ENCODE results near the gene PACC1. TPM values are rescaled to one million over a fixed set of nuclear protein-coding genes. Genes with fewer than 3 reads are reported as not detected.

PACC1 gene
- total RNA-seq, 4 donors from 2014 or later = 2.2 to 5.0 (median 3.7) TPM

DNA sequence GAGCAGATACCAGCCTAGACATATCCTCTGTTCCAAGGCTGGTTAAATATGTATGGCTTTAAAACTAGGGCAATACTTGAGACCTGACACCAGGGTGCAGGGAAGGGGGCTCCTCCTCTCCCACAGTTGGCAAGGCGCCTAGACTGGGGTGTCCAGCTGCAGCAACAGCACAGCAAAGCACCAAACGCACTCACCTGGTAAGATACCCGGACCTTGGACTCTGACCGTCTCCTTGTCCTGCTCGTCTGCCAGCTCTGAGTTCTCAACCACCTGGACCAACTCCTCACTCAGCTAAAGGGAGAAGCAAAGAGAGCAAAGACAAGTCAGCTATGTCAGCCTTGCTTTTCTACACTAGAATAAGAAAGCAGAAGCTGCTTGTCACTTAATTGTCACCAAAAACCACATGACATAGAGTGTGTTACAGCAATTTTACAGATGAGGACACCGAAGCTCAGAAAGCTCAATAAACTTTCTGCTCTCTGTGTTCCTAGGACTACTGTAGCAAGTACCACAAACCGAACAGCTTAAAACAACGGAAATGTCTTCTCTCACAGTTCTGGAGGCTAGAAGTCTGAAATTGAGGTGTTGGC, 4.4 kb downstream of the PACC1 start:
- intact Hi-C loops (cut with DNase I) = no loop called here
- Histone ChIP-seq H3K4me1 (peaks cover 5 to 21% (median 17%) of the 10 kb centered on the region in 4 donors), H3K9me3 (no peaks in the 10 kb centered on the region), H3K27ac (replicated peaks in 1 of 4) (no peak overlapping the region), H3K27me3 (no peaks in the 10 kb centered on the region), H3K4me3 (no peak overlapping the region), H3K36me3 (peaks cover 0 to 55% (median 38%) of the 10 kb centered on the region in 4 donors)
- 92% methylated on average over 8 of the region's 8 CpGs for WGBS
- DNase-seq (ENCODE audit: extremely low spot score) = no peak
- TF ChIP-seq EP300 (IDR thresholded peaks at IDR 0.05) (no peak), POLR2AphosphoS5 (IDR thresholded peaks at IDR 0.05) (no peak), POLR2A (IDR thresholded peaks at IDR 0.05; ENCODE audit: low read depth) (no peak)
- TF ChIP-seq, protein P1, sequence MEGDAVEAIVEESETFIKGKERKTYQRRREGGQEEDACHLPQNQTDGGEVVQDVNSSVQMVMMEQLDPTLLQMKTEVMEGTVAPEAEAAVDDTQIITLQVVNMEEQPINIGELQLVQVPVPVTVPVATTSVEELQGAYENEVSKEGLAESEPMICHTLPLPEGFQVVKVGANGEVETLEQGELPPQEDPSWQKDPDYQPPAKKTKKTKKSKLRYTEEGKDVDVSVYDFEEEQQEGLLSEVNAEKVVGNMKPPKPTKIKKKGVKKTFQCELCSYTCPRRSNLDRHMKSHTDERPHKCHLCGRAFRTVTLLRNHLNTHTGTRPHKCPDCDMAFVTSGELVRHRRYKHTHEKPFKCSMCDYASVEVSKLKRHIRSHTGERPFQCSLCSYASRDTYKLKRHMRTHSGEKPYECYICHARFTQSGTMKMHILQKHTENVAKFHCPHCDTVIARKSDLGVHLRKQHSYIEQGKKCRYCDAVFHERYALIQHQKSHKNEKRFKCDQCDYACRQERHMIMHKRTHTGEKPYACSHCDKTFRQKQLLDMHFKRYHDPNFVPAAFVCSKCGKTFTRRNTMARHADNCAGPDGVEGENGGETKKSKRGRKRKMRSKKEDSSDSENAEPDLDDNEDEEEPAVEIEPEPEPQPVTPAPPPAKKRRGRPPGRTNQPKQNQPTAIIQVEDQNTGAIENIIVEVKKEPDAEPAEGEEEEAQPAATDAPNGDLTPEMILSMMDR (IDR thresholded peaks at IDR 0.05) = no peak

DNA sequence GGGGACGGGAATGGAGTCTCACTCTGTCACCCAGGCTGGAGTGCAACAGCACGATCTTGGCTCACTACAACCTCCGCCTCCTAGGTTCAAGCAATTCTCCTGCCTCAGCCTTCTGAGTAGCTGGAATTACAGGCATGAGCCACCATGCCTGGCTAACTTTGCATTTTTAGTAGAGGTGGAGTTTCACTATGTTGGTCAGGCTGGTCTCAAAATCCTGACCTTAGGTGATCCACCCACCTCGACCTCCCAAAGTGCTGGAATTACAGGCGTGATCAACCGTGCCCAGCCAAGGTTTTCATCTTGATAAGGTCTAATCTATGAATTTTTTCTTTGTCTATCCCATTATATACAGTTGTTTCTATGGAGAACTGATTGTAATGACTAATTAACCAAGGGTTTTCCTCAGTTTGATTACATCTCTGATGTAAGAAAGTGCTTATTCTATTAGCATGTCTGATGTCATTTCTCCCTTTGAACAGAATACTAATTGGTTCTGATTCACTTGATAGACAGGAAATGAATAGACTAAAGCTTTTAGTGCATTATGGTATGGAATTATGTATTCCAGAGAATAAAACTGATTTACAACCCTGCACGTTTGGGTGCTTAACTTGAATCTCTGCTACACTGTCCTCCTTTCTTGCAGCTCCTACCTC, 11.9 kb downstream of the PACC1 start:
- WGBS = 92% methylated on average over 7 of the region's 7 CpGs
- no peaks in the 10 kb centered on the region for H3K27me3 ChIP-seq
- H3K4me1 ChIP-seq = no peaks in the 10 kb centered on the region
- intact Hi-C loops (cut with DNase I) = no loop called here
- peaks cover 0 to 2% (median 0%) of the 10 kb centered on the region in 4 donors for H3K9me3 ChIP-seq
- H3K36me3 ChIP-seq = peaks cover 0 to 21% (median 11%) of the 10 kb centered on the region in 4 donors
- H3K4me3 ChIP-seq = no peak overlapping the region
- no peak for TF ChIP-seq POLR2AphosphoS5 (IDR thresholded peaks at IDR 0.05)
- TF ChIP-seq EP300 (IDR thresholded peaks at IDR 0.05) = no peak
- TF ChIP-seq, protein P1 (IDR thresholded peaks at IDR 0.05) = no peak
- TF ChIP-seq POLR2A (IDR thresholded peaks at IDR 0.05; ENCODE audit: low read depth) = no peak
- DNase-seq (ENCODE audit: extremely low spot score) = no peak
- H3K27ac ChIP-seq (replicated peaks in 1 of 4) = no peak overlapping the region

- Histone ChIP-seq H3K4me3 (no peak overlapping the region), H3K36me3 (peaks cover 0 to 14% (median 6%) of the 10 kb centered on the region in 4 donors), H3K27me3 (no peaks in the 10 kb centered on the region), H3K4me1 (no peaks in the 10 kb centered on the region), H3K27ac (replicated peaks in 1 of 4) (no peak overlapping the region), H3K9me3 (peaks cover 0 to 10% (median 6%) of the 10 kb centered on the region in 4 donors)
- no peak for DNase-seq (ENCODE audit: extremely low spot score)
- 77% methylated on average over 7 of the region's 7 CpGs for WGBS
- TF ChIP-seq POLR2AphosphoS5 (IDR thresholded peaks at IDR 0.05) (no peak), EP300 (IDR thresholded peaks at IDR 0.05) (no peak), POLR2A (IDR thresholded peaks at IDR 0.05; ENCODE audit: low read depth) (no peak)
- TF ChIP-seq, protein P1 (IDR thresholded peaks at IDR 0.05) = no peak
- intact Hi-C loops (cut with DNase I) = no loop called here
Measured at GRCh38 chr1:212401838-212402582, 12.7 kb downstream of the PACC1 start.

DNA sequence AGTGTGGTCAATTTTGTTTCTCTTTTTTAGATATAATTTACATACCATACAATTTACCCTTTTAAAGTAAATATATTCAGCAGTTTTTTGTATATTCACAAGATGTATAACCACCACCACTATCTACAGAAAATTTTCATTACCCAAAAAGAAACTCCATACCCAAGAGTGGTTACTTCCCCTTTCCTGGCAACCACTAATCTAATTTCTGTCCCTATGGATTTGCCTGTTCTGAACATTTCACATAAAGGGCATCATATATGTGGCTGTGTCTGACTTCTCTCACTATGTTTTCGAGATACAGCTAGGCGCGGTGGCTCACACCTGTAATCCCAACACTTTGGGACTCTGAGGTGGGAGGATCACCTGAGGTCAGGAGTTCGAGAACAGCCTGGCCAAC, 13.6 kb downstream of the PACC1 start:
- TF ChIP-seq POLR2A (IDR thresholded peaks at IDR 0.05; ENCODE audit: low read depth) = no peak
- TF ChIP-seq, protein P1 (IDR thresholded peaks at IDR 0.05) = no peak
- no peak for TF ChIP-seq POLR2AphosphoS5 (IDR thresholded peaks at IDR 0.05)
- TF ChIP-seq EP300 (IDR thresholded peaks at IDR 0.05) = no peak
- H3K27ac ChIP-seq (replicated peaks in 1 of 4) = no peak overlapping the region
- H3K9me3 ChIP-seq = peaks cover 0 to 16% (median 14%) of the 10 kb centered on the region in 4 donors
- no peaks in the 10 kb centered on the region for H3K4me1 ChIP-seq
- intact Hi-C loops (cut with DNase I) = no loop called here
- H3K27me3 ChIP-seq = no peaks in the 10 kb centered on the region
- peaks cover 0 to 7% (median 0%) of the 10 kb centered on the region in 4 donors for H3K36me3 ChIP-seq
- H3K4me3 ChIP-seq = no peak overlapping the region
- 97% methylated on average over 4 of the region's 4 CpGs for WGBS
- no peak for DNase-seq (ENCODE audit: extremely low spot score)
